Bronchial smooth muscle cell (primary cell): ENCODE data around the gene TANC2. TPM values are rescaled to one million over a fixed set of nuclear protein-coding genes. Genes with fewer than 3 reads are reported as not detected.

Source experiments
- total RNA-seq: library from RNA; depleted of rRNA; stranded (reverse); fragments of >200 nt; gene quantifications from 2 replicates; pipeline ENCODE4 v1.2.1, GENCODE V29; 2014

TANC2 gene
- total RNA-seq, result 24.0 and 33.7 TPM in 2 replicates

DNA sequence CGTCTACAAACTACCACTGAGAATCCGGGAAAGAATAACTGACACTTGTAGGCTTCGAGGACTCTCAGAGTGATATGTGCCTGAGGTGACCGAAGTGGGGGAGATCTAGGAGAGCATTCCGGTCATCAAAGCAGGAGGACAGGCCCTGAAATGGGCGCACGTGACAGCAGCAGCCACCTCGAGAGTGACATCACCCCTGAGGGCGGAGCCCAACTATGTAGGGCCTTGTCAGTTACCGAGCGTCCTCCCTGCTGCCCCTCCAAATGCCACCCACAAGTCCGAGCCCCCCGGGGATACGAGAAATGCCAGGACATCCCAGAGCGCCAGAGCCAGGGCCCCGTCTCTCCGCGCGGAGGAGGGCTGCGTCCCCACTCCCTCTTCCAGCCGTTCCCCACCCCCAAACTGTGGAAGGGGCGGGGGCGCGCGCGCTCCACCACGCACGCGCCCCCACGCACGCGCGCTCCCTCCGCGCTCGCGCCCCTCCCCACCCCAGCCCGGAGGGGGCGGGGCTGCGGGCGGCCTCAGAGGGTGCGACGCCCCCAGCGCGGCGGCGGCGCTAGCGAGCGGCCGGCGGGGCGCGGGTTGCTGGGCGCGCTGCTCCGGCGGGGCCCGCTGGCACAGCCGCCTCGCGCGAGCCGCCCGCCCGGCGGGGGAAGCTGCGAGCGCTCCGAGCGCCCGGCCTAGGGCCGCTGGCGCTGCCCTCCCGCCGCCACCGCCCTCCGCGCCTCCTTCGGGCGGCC is at the start of gene TANC2:
TANC2 (plus strand) TSS at position 550 of the 740 bp plus-strand sequence. CDS start 43,325 bp downstream, outside the sequence.

Other genes starting within 250 kb of the TANC2 start
- under 0.01 TPM in 1 of 2 replicates, not detected in the other for gene MARCHF10, start 157.9 kb upstream of the TANC2 start, total RNA-seq